Endodermal cell (in vitro differentiated cells): ENCODE results near the gene TEX2. TPM values are rescaled to one million over a fixed set of nuclear protein-coding genes. Genes with fewer than 3 reads are reported as not detected.
A peak's percentile ranks its signal among the peaks of the same experiment; 100 is the strongest.

Experiments
- DNase-seq: peaks from one replicate; pipeline ENCODE4 v3.0.0-alpha.2; 2017
- H3K27ac ChIP-seq: 2 replicates; pipeline ENCODE4 v1.5.1; 2013; ENCODE audit warnings: mild to moderate bottlenecking, low read depth, low read length, moderate library complexity
- H3K27me3 ChIP-seq: 2 replicates; pipeline ENCODE4 v1.6.1; 2013; ENCODE audit warnings: mild to moderate bottlenecking, low read length, moderate library complexity; ENCODE audit not compliant: insufficient read depth, control insufficient read depth, poor library complexity, severe bottlenecking
- H3K36me3 ChIP-seq: 2 replicates; pipeline ENCODE4 v1.7.0; 2013; ENCODE audit warnings: mild to moderate bottlenecking, low read length, moderate library complexity; ENCODE audit not compliant: control insufficient read depth, insufficient read depth
- H3K4me1 ChIP-seq: one replicate; pipeline ENCODE4 v1.7.0; 2013; ENCODE audit warnings: low read length; ENCODE audit not compliant: control insufficient read depth, insufficient read depth
- H3K4me3 ChIP-seq: 2 replicates; pipeline ENCODE4 v1.5.1; 2013; ENCODE audit warnings: mild to moderate bottlenecking, low read length, moderate library complexity
- H3K9ac ChIP-seq: 2 replicates; pipeline ENCODE4 v1.6.1; 2013; ENCODE audit warnings: mild to moderate bottlenecking, low read length, moderate library complexity; ENCODE audit not compliant: poor library complexity, severe bottlenecking; ENCODE audit errors: extremely low read depth
- H3K9me3 ChIP-seq: 2 replicates; pipeline ENCODE4 v1.6.1; 2013; ENCODE audit warnings: mild to moderate bottlenecking, low read length, moderate library complexity; ENCODE audit not compliant: control insufficient read depth
- H3K27ac Mint-ChIP-seq: 2 replicates; pipeline ENCODE4 v1.8.0; 2020; ENCODE audit warnings: mixed read lengths
- H3K27me3 Mint-ChIP-seq: 2 replicates; pipeline ENCODE4 v1.8.0; 2021; ENCODE audit warnings: mild to moderate bottlenecking, mixed read lengths; ENCODE audit not compliant: insufficient read depth
- H3K36me3 Mint-ChIP-seq: 2 replicates; pipeline ENCODE4 v1.8.0; 2020; ENCODE audit warnings: low read depth, mixed read lengths
- H3K4me1 Mint-ChIP-seq: 2 replicates; pipeline ENCODE4 v1.8.0; 2020; ENCODE audit warnings: mixed read lengths
- H3K4me3 Mint-ChIP-seq: 2 replicates; pipeline ENCODE4 v1.8.0; 2020; ENCODE audit warnings: mild to moderate bottlenecking, moderate library complexity, mixed read lengths
- H3K9me3 Mint-ChIP-seq: 2 replicates; pipeline ENCODE4 v1.8.0; 2020; ENCODE audit warnings: mild to moderate bottlenecking, mixed read lengths
- WGBS, 2 experiments: methylation state at CpG; one replicate each; pipeline versions ENCODE4 v1.1.5 to v1.1.7; 2013; ENCODE audit warnings: missing lambda C conversion rate in 2 of 2, mixed read lengths in 1 of 2; ENCODE audit not compliant: insufficient coverage in 1 of 2, insufficient read length in 1 of 2; 5-methylcytosine and 5-hydroxymethylcytosine counted together
- total RNA-seq, 2 donors: library from RNA; stranded (reverse); fragmentation: NEBNext Ultra II Directional in 1 of 2; extraction: Animal tissue kit (Norgen Biotek cat#: 25700) in 1 of 2; gene quantifications; 2 replicates in 1 of 2; 3 replicates in 1 of 2; pipeline ENCODE4 v1.2.1, GENCODE V29; 2021
- TF ChIP-seq, protein P1 (sequence below): fragments of 200-600 bp; sonication (generic); conservative IDR thresholded peaks from 2 replicates; pipeline ENCODE4 v1.5.0; 2021; ENCODE audit warnings: antibody characterized with exemption, mild to moderate bottlenecking

Gene TEX2
- total RNA-seq, 2 donors from 2014 or later, result 11.6 to 13.1 TPM

DNA sequence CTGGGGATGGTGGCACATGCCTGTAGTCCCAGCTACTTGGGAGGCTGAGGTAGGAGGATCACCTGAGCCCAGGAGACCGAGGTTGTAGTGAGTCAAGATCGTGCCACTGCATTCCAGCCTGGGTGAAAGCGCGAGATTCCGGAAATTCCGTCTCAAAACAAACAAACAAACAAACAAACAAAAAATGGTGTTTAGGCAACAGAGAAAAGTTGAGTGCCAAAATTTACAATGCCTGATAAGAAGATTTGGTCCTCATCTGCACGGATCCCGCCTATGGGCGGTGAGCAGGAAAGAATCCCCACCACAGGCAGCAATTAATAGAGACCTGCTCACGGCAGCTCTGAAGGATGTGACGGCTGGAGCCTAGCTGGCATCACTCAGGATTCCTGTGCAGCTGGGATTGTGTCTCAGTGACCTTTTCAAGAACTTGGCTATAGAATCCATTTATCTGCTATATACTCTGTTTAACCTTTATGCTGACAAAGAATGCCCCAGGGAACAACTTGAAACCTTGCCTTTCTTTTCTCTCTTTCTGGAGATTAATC lies 14.0 kb upstream of the TEX2 start:
- no peak overlapping the region for H3K4me3 Mint-ChIP-seq
- no peaks in the 10 kb centered on the region for H3K9me3 ChIP-seq
- WGBS, 2 experiments, result 81 to 89% methylated on average over 5 to 11 of the region's 11 CpGs

DNA sequence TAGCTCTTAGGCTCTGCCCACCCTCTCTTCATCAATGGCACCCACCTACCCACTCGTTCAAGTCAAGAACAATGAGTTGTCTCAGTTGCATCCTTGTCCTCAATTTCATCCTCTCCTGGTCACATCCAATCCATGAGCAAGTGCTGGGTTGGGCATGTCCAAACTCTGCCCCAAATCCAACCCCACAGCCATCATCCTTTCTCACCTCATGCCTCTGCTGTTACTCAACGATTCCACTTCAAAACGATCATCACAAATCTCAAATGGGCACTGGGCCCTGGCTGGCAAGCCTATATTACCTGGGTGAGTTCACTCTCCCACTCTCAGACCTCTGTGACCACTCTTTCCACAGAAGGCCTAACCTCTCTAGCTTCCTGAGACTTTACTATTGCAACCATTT lies 12.0 kb upstream of the TEX2 start:
- no peak overlapping the region for H3K4me3 ChIP-seq
- no peaks in the 10 kb centered on the region for H3K36me3 ChIP-seq
- H3K27ac Mint-ChIP-seq, result no peak overlapping the region
- no peaks in the 10 kb centered on the region for H3K27me3 ChIP-seq
- peaks cover 3% of the 10 kb centered on the region for H3K9me3 Mint-ChIP-seq
- H3K27me3 Mint-ChIP-seq, result no peaks in the 10 kb centered on the region
- H3K27ac ChIP-seq, result no peak overlapping the region
- no peaks in the 10 kb centered on the region for H3K4me1 Mint-ChIP-seq
- 85 to 95% methylated on average over 2 to 3 of the region's 3 CpGs for WGBS, 2 experiments
- no peak overlapping the region for H3K9ac ChIP-seq
- H3K9me3 ChIP-seq, result no peaks in the 10 kb centered on the region
- H3K4me3 Mint-ChIP-seq, result no peak overlapping the region
- H3K4me1 ChIP-seq, result no peaks in the 10 kb centered on the region
- DNase-seq, result no peak
- TF ChIP-seq, protein P1, sequence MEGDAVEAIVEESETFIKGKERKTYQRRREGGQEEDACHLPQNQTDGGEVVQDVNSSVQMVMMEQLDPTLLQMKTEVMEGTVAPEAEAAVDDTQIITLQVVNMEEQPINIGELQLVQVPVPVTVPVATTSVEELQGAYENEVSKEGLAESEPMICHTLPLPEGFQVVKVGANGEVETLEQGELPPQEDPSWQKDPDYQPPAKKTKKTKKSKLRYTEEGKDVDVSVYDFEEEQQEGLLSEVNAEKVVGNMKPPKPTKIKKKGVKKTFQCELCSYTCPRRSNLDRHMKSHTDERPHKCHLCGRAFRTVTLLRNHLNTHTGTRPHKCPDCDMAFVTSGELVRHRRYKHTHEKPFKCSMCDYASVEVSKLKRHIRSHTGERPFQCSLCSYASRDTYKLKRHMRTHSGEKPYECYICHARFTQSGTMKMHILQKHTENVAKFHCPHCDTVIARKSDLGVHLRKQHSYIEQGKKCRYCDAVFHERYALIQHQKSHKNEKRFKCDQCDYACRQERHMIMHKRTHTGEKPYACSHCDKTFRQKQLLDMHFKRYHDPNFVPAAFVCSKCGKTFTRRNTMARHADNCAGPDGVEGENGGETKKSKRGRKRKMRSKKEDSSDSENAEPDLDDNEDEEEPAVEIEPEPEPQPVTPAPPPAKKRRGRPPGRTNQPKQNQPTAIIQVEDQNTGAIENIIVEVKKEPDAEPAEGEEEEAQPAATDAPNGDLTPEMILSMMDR, result no peak
- H3K36me3 Mint-ChIP-seq, result no peaks in the 10 kb centered on the region

More for the DNA sequence above, 14.0 kb upstream of the TEX2 start:
- Histone ChIP-seq H3K4me3 (no peak overlapping the region), H3K36me3 (no peaks in the 10 kb centered on the region), H3K27me3 (no peaks in the 10 kb centered on the region), H3K4me1 (no peaks in the 10 kb centered on the region), H3K9ac (no peak overlapping the region), H3K27ac (no peak overlapping the region)
- TF ChIP-seq, protein P1, result no peak
- Mint-ChIP-seq H3K4me1 (no peaks in the 10 kb centered on the region), H3K27ac (no peak overlapping the region), H3K36me3 (no peaks in the 10 kb centered on the region), H3K27me3 (no peaks in the 10 kb centered on the region), H3K9me3 (no peaks in the 10 kb centered on the region)
- DNase-seq, result peak; percentile 58

DNA sequence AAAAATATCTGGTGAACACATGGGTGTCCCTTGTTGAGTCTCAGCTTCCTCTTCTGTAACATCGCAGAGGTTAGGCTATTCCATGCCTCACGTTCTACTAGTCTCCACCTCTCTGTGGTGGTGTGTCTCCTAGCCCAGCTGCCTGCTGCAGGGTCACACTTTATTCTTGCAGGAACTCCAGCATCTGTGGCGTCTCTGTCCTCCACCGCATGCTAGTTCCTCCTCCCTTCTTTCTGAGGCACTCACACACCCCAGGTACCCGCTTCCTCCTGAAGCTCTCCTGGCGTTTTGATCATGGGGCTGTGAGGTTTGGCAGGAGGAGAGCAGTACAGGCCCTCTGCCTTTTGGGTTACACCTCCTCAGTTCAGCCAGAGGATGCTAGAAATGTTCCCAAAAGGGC lies 9.9 kb upstream of the TEX2 start:
- TF ChIP-seq, protein P1, result no peak
- H3K9me3 ChIP-seq, result no peaks in the 10 kb centered on the region
- Mint-ChIP-seq H3K9me3 (peaks cover 3% of the 10 kb centered on the region), H3K36me3 (no peaks in the 10 kb centered on the region), H3K4me3 (no peak overlapping the region), H3K4me1 (no peaks in the 10 kb centered on the region), H3K27me3 (peaks cover 12% of the 10 kb centered on the region), H3K27ac (no peak overlapping the region)
- WGBS, 2 experiments, result 91 to 100% methylated on average over 2 to 6 of the region's 6 CpGs
- no peak overlapping the region for H3K9ac ChIP-seq
- H3K4me3 ChIP-seq, result no peak overlapping the region
- peaks cover 8% of the 10 kb centered on the region for H3K27me3 ChIP-seq
- H3K27ac ChIP-seq, result no peak overlapping the region
- DNase-seq, result no peak
- H3K4me1 ChIP-seq, result no peaks in the 10 kb centered on the region
- H3K36me3 ChIP-seq, result no peaks in the 10 kb centered on the region
